GM12878 (cell line): ENCODE data around the gene ABL1. TPM values are rescaled to one million over a fixed set of nuclear protein-coding genes. Genes with fewer than 3 reads are reported as not detected.

Experiments used
- ATAC-seq: fragments of 200-7000 bp; cut with Tn5 transposase; 3 replicates; pipeline ENCODE4 v1.9.1; 2020; ENCODE audit warnings: mild to moderate bottlenecking, moderate library complexity
- BruUV-seq: library from RNA; stranded (reverse); fragments of 400-500 nt; replicated peaks from 2 replicates; lab custom pipeline; 2021; lab: Mats Ljungman, UMichigan
- CTCF ChIA-PET: fragments of 300-600 bp; sonication (Branson Sonifier 250); formaldehyde crosslinking; extraction: SDS; loops from one replicate; lab custom pipeline; 2021; ENCODE audit warnings: inconsistent platforms; lab: Yijun Ruan, JAX
- POLR2A ChIA-PET: fragments of 350-600 bp; formaldehyde crosslinking; extraction: SDS; loops from one replicate; lab custom pipeline; 2021; ENCODE audit warnings: inconsistent platforms; lab: Charles Lee
- RAD21 ChIA-PET: fragments of 300-600 bp; sonication (Branson Sonifier 250); formaldehyde crosslinking; loops from one replicate; lab custom pipeline; 2023; ENCODE audit warnings: antibody characterized with exemption; ENCODE audit not compliant: unreplicated experiment; lab: Charles Lee
- SMC1A ChIA-PET: fragments of 300-600 bp; sonication (Branson Sonifier 250); formaldehyde crosslinking; loops from one replicate; lab custom pipeline; 2023; ENCODE audit not compliant: unreplicated experiment, uncharacterized antibody; lab: Charles Lee
- DNase-seq: peaks from one replicate; pipeline ENCODE4 v3.0.0-alpha.2; 2011; ENCODE audit warnings: low read depth, low spot score
- FAIRE-seq: peaks from 3 replicates; lab custom pipeline; 2011; peaks lifted over from hg19 to GRCh38; lab: Jason Lieb, UNC
- H2AFZ ChIP-seq: 2 replicates; pipeline ENCODE4 v1.6.0; 2011; ENCODE audit warnings: low read depth, low read length, control low read depth; ENCODE audit not compliant: control insufficient read depth
- H3K27ac ChIP-seq: 2 replicates; pipeline ENCODE4 v1.5.1; 2011; ENCODE audit warnings: control low read depth; ENCODE audit not compliant: control insufficient read depth, insufficient read depth
- H3K27me3 ChIP-seq, 2 experiments: replicated peaks in 1 of 2; 2 replicates each; pipeline versions ENCODE4 v1.6.0 to v1.6.1; 2011; ENCODE audit warnings: low read length in 1 of 2; ENCODE audit not compliant: control insufficient read depth in 2 of 2, insufficient read depth in 2 of 2
- H3K36me3 ChIP-seq, 2 experiments: 2 replicates each; pipeline ENCODE4 v1.5.1; 2011; ENCODE audit warnings: low read length in 1 of 2; ENCODE audit not compliant: control insufficient read depth in 2 of 2, insufficient read depth in 2 of 2
- H3K4me1 ChIP-seq: 2 replicates; pipeline ENCODE4 v1.6.1; 2011; ENCODE audit warnings: mild to moderate bottlenecking, low read length, moderate library complexity, mixed read lengths; ENCODE audit not compliant: control insufficient read depth, insufficient read depth
- H3K4me2 ChIP-seq: 2 replicates; pipeline ENCODE4 v1.6.0; 2011; ENCODE audit warnings: control low read depth; ENCODE audit not compliant: control insufficient read depth, insufficient read depth
- H3K4me3 ChIP-seq: fragments of 200-600 bp; sonication (generic); 2 replicates; pipeline ENCODE4 v1.5.1; 2016
- H3K79me2 ChIP-seq: 2 replicates; pipeline ENCODE4 v1.6.0; 2011; ENCODE audit warnings: low read length; ENCODE audit not compliant: control insufficient read depth, insufficient read depth
- H3K9ac ChIP-seq: 2 replicates; pipeline ENCODE4 v1.8.0; 2011; ENCODE audit warnings: low read length, control low read depth, mixed read lengths; ENCODE audit not compliant: control insufficient read depth, insufficient read depth
- H3K9me3 ChIP-seq: replicated peaks from 3 replicates; pipeline ENCODE4 v1.5.1; 2011; ENCODE audit warnings: mild to moderate bottlenecking, low read length; ENCODE audit not compliant: control insufficient read depth, insufficient read depth
- H4K20me1 ChIP-seq: 2 replicates; pipeline ENCODE4 v1.6.0; 2011; ENCODE audit not compliant: control insufficient read depth, insufficient read depth
- CBX3 ChIP-seq: fragments of 200-600 bp; sonication (generic); IDR thresholded peaks from 2 replicates; pipeline ENCODE4 v1.6.1; 2016; ENCODE audit warnings: low read depth, borderline replicate concordance
- FOXM1 ChIP-seq: IDR thresholded peaks from 2 replicates; pipeline ENCODE4 v1.6.1; 2012; ENCODE audit warnings: low read depth, mild to moderate bottlenecking, inconsistent platforms, low read length, moderate library complexity
- IRF4 ChIP-seq: IDR thresholded peaks from 2 replicates; pipeline ENCODE4 v1.6.1; 2011; ENCODE audit warnings: low read depth, low read length
- RB1 ChIP-seq: fragments of 450-650 bp; formaldehyde crosslinking; IDR thresholded peaks from 2 replicates; pipeline ENCODE4 v1.6.1; 2017; ENCODE audit warnings: mild to moderate bottlenecking, borderline replicate concordance
- REST ChIP-seq: IDR thresholded peaks from 2 replicates; pipeline ENCODE4 v1.6.1; 2012; ENCODE audit warnings: mild to moderate bottlenecking, low read depth, low read length
- SIN3A ChIP-seq: IDR thresholded peaks from 2 replicates; pipeline ENCODE4 v1.6.1; 2012; ENCODE audit warnings: low read depth, low read length, improper control_type of control experiment
- TCF7 ChIP-seq: IDR thresholded peaks from 2 replicates; pipeline ENCODE4 v1.6.1; 2014; ENCODE audit warnings: antibody characterized with exemption, borderline replicate concordance
- WGBS: methylation state at CpG from one replicate; pipeline ENCODE4 v1.1.6; 2016; ENCODE audit warnings: low lambda C conversion rate; ENCODE audit not compliant: insufficient replicate concordance, insufficient coverage; ENCODE audit errors: missing lambda C conversion rate; 5-methylcytosine and 5-hydroxymethylcytosine counted together
- in situ Hi-C: fragments of 300-500 bp; cut with MboI; formaldehyde crosslinking; loops from 9 replicates; pipeline ENCODE4 v1.14.3; 2018; ENCODE audit warnings: mixed read lengths
- intact Hi-C: fragments of 100-400 bp; cut with micrococcal nuclease; formaldehyde crosslinking; loops from one replicate; pipeline ENCODE4 v1.14.2; 2022; ENCODE audit not compliant: unreplicated experiment
- polyA plus RNA-seq, 11 experiments: library from polyadenylated mRNA; depleted of rRNA in 4 of 11; unstranded in 6 of 11; stranded (reverse) in 5 of 11; fragments of >200 nt; fragmentation: Nextera tagmentation in 4 of 11; fragmentation: Illumina TruSeq in 1 of 11; extraction: Ambion mirVana in 4 of 11; extraction: Trizol in 1 of 11; gene quantifications; 1 replicate in 1 of 11; 2 replicates in 10 of 11; pipeline versions ENCODE4 v1.2.1 to v1.2.3, GENCODE V29; 2011 to 2016; ENCODE audit warnings: inconsistent platforms in 2 of 11, missing spikeins in 2 of 11, low read depth in 1 of 11
- total RNA-seq, 4 experiments: library from RNA; depleted of rRNA in 3 of 4; stranded (reverse); fragments of >200 nt in 3 of 4; fragmentation: Illumina TruSeq in 1 of 4; extraction: Trizol in 1 of 4; gene quantifications; 2 replicates each; pipeline versions ENCODE4 v1.2.1 to v1.2.3, GENCODE V29; 2013 to 2021
- TF ChIP-seq, protein P1 (sequence below): fragments of 450-650 bp; IDR thresholded peaks from 2 replicates; pipeline ENCODE4 v1.6.1; 2018; ENCODE audit warnings: borderline replicate concordance, mild to moderate bottlenecking; ENCODE audit not compliant: partially characterized antibody
- TF ChIP-seq, protein P2 (sequence below): fragments of 450-650 bp; IDR thresholded peaks from 2 replicates; pipeline ENCODE4 v1.6.1; 2014; ENCODE audit warnings: mild to moderate bottlenecking

ABL1 gene
- total and polyA plus RNA-seq, 10 of the 15 experiments (the other 5 are each of a cell fraction or from before 2014, with no cell fraction given): 0.79 to 51.5 (median 16.3) TPM

DNA sequence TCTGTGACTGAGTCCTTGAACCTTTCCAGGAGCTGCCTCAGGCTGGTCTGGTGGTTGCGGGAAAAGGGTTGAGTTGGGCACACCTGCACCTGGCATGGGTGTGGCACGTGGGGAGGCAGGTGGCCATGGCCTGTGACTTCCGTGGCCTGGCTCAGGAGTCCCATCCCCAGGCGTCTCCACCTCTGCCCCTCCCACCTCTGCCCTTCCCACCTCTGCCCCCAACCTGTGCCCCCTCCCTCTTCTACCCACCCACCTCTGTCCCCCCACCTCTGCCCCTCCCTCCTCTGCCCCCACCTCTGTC lies 63.4 kb downstream of the ABL1 start:
- in situ Hi-C loops: no loop called here
- 34% methylated on average over 4 of the region's 4 CpGs for WGBS

GRCh38 chr9:130899051-130899748 lies 64.1 kb downstream of the ABL1 start:
- ChIA-PET RAD21 (no interaction called here), SMC1A (interaction anchor here (1.4 kb wide), 1 partner anchor 28 kb away, joined by 3 read pairs; no protein-coding TSS in a partner anchor), CTCF (no interaction called here), POLR2A (no interaction called here)
- Histone ChIP-seq H3K79me2 (no peaks in the 10 kb centered on the region), H3K4me2 (no peak overlapping the region), H3K27me3 (no peaks in the 10 kb centered on the region; a peak in 1 of 4 replicates), H3K9ac (no peak overlapping the region), H3K4me3 (no peak overlapping the region), H3K9me3 (no peaks in the 10 kb centered on the region), H4K20me1 (no peaks in the 10 kb centered on the region), H2AFZ (no peak overlapping the region), H3K4me1 (no peaks in the 10 kb centered on the region), H3K27ac (no peak overlapping the region), H3K36me3 (no peaks in the 10 kb centered on the region)
- in situ Hi-C loops (no loop called here), intact Hi-C loops (no loop called here)
- DNase-seq (no peak), FAIRE-seq (no peak), ATAC-seq (no peak)
- BruUV-seq: no TSS peak
- 73% methylated on average over 21 of the region's 25 CpGs for WGBS
- no peak for TF ChIP-seq REST
- TF ChIP-seq SIN3A: no peak
- no peak for TF ChIP-seq TCF7
- TF ChIP-seq FOXM1: no peak
- TF ChIP-seq, protein P1, sequence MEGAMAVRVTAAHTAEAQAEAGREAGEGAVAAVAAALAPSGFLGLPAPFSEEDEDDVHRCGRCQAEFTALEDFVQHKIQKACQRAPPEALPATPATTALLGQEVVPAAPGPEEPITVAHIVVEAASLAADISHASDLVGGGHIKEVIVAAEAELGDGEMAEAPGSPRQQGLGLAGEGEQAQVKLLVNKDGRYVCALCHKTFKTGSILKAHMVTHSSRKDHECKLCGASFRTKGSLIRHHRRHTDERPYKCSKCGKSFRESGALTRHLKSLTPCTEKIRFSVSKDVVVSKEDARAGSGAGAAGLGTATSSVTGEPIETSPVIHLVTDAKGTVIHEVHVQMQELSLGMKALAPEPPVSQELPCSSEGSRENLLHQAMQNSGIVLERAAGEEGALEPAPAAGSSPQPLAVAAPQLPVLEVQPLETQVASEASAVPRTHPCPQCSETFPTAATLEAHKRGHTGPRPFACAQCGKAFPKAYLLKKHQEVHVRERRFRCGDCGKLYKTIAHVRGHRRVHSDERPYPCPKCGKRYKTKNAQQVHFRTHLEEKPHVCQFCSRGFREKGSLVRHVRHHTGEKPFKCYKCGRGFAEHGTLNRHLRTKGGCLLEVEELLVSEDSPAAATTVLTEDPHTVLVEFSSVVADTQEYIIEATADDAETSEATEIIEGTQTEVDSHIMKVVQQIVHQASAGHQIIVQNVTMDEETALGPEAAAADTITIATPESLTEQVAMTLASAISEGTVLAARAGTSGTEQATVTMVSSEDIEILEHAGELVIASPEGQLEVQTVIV: no peak
- no peak for TF ChIP-seq RB1
- TF ChIP-seq CBX3: no peak
- TF ChIP-seq IRF4: no peak

More for the DNA sequence above, 63.4 kb downstream of the ABL1 start:
- ATAC-seq (no peak), DNase-seq (no peak), FAIRE-seq (no peak)
- ChIA-PET RAD21 (no interaction called here), POLR2A (no interaction called here), SMC1A (no interaction called here), CTCF (interaction anchor here (0.6 kb wide), 1 partner anchor 192 kb away, joined by 3 read pairs; no protein-coding TSS in a partner anchor)
- Histone ChIP-seq H3K4me1 (no peaks in the 10 kb centered on the region), H3K27me3 (no peaks in the 10 kb centered on the region; a peak in 1 of 4 replicates), H4K20me1 (no peaks in the 10 kb centered on the region), H3K4me2 (no peak overlapping the region), H3K27ac (no peak overlapping the region), H3K9ac (no peak overlapping the region), H3K9me3 (no peaks in the 10 kb centered on the region), H2AFZ (no peak overlapping the region), H3K4me3 (no peak overlapping the region), H3K36me3 (no peaks in the 10 kb centered on the region), H3K79me2 (no peaks in the 10 kb centered on the region)
- intact Hi-C loops: no loop called here
- BruUV-seq: no TSS peak
- TF ChIP-seq, protein P2, sequence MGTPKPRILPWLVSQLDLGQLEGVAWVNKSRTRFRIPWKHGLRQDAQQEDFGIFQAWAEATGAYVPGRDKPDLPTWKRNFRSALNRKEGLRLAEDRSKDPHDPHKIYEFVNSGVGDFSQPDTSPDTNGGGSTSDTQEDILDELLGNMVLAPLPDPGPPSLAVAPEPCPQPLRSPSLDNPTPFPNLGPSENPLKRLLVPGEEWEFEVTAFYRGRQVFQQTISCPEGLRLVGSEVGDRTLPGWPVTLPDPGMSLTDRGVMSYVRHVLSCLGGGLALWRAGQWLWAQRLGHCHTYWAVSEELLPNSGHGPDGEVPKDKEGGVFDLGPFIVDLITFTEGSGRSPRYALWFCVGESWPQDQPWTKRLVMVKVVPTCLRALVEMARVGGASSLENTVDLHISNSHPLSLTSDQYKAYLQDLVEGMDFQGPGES: no peak
